Tibial nerve (tissue), 4 donors: ENCODE measurements around the gene LAMTOR5.

Experiments
- CTCF ChIP-seq, 5 experiments: fragments of 200-600 bp in 3 of 5; fragments of 450-650 bp in 2 of 5; sonication (generic) in 3 of 5; IDR thresholded peaks; one replicate each; pipeline ENCODE4 v1.5.1; 2016 to 2019; ENCODE audit warnings: antibody characterized with exemption in 5 of 5, mild to moderate bottlenecking in 3 of 5, moderate library complexity in 2 of 5
- EP300 ChIP-seq, 2 donors: sonication (generic); formaldehyde crosslinking; IDR thresholded peaks; one replicate each; pipeline ENCODE4 v1.6.1; 2017; ENCODE audit warnings: antibody characterized with exemption in 2 of 2, mild to moderate bottlenecking in 1 of 2

- no peak for TF ChIP-seq CTCF (IDR thresholded peaks at IDR 0.05)
- no peak for TF ChIP-seq EP300 (IDR thresholded peaks at IDR 0.05)
Measured at GRCh38 chr1:110375490-110375889, 32.0 kb downstream of the LAMTOR5 start.
